Esophagus muscularis mucosa (tissue), 4 donors: ENCODE results near the gene TMCC1. TPM values are rescaled to one million over a fixed set of nuclear protein-coding genes. Genes with fewer than 3 reads are reported as not detected.

ENCODE experiments used
- DNase-seq: peaks from one replicate; pipeline ENCODE4 v3.0.0-alpha.2; 2017; ENCODE audit errors: extremely low spot score
- H3K27ac ChIP-seq, 4 donors: fragments of 200-600 bp; sonication (generic); replicated peaks in 1 of 4; 1 replicate in 3 of 4; 2 replicates in 1 of 4; pipeline ENCODE4 v1.5.1; 2016 to 2019; ENCODE audit warnings: mild to moderate bottlenecking in 1 of 4
- H3K27me3 ChIP-seq, 4 donors: fragments of 200-600 bp; sonication (generic); one replicate each; pipeline versions ENCODE4 v1.5.1 to v1.6.0; 2016 to 2019
- H3K36me3 ChIP-seq, 4 donors: fragments of 200-600 bp; sonication (generic); one replicate each; pipeline ENCODE4 v1.5.1; 2016 to 2019
- H3K4me1 ChIP-seq, 4 donors: fragments of 200-600 bp; sonication (generic); one replicate each; pipeline ENCODE4 v1.5.1; 2016 to 2019
- H3K4me3 ChIP-seq, 4 donors: fragments of 200-600 bp; sonication (generic); 1 replicate in 2 of 4; 2 replicates in 2 of 4; pipeline ENCODE4 v1.5.1; 2016 to 2019; ENCODE audit warnings: mild to moderate bottlenecking in 4 of 4, moderate library complexity in 1 of 4
- H3K9me3 ChIP-seq, 4 donors: fragments of 200-600 bp; sonication (generic); 1 replicate in 3 of 4; 2 replicates in 1 of 4; pipeline ENCODE4 v1.5.1; 2016 to 2019
- EP300 ChIP-seq: sonication (generic); formaldehyde crosslinking; IDR thresholded peaks from one replicate; pipeline ENCODE4 v1.6.1; 2017; ENCODE audit warnings: antibody characterized with exemption
- POLR2A ChIP-seq: fragments of 450-650 bp; IDR thresholded peaks from one replicate; pipeline ENCODE4 v1.6.1; 2017; ENCODE audit warnings: antibody characterized with exemption, moderate library complexity, mild to moderate bottlenecking, low read depth
- POLR2AphosphoS5 ChIP-seq, 2 donors: sonication (generic); formaldehyde crosslinking; IDR thresholded peaks; one replicate each; pipeline ENCODE4 v1.6.1; 2017; ENCODE audit warnings: antibody characterized with exemption in 2 of 2
- WGBS: methylation state at CpG from one replicate; pipeline ENCODE4 v1.1.5; 2018; 5-methylcytosine and 5-hydroxymethylcytosine counted together
- intact Hi-C: fragments of 100-400 bp; cut with DNase I; formaldehyde crosslinking; loops from one replicate; pipeline ENCODE4 v1.15.1; 2023
- total RNA-seq, 4 donors: library from RNA; depleted of rRNA; stranded (reverse); fragments of >200 nt; gene quantifications; one replicate each; pipeline versions ENCODE4 v1.1.0 to v1.2.1, GENCODE V29; 2016
- TF ChIP-seq, protein P1 (sequence below), 3 experiments: fragments of 200-600 bp in 2 of 3; fragments of 450-650 bp in 1 of 3; sonication (generic) in 2 of 3; IDR thresholded peaks; one replicate each; pipeline ENCODE4 v1.5.1; 2017 to 2019; ENCODE audit warnings: antibody characterized with exemption in 3 of 3, mild to moderate bottlenecking in 2 of 3, moderate library complexity in 1 of 3

TMCC1 gene
- total RNA-seq, 4 donors from 2014 or later, result 24.5 to 36.2 (median 28.9) TPM

DNA sequence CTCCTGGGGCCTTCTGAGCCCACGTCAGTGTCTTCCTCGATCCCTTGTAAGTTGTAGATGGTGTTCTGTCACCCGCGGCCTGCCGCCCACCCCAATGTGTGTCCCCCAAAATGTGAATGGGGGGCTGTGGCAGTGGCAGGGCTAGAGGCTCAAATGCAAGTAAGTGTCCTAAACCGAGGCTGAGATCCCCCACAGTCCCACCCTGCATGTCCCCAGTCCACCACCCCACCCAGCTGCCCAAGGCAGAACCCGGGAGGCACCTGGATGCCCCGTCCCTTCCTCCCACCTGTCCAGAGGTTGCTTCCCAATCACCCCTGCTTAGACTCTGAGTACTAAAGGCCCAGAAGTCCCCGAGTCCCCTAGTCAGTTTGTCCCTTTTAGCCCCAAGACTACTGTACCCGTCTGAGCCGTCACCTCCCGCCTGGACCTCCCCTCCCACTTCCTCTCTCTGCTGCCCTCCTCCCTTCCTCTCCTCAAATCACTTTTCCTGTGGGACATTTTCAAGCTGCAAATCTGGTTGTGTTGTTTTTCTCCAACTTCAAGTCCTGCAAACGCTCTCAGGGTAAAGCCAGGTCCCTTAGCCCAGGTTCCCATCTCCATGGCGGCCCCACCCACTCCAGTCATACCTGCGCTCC lies 275.2 kb downstream of the TMCC1 start:
- Histone ChIP-seq H3K9me3 (no peaks in the 10 kb centered on the region), H3K4me3 (no peak overlapping the region), H3K27ac (peak overlapping the region; percentile 42 to 60 (median 50)), H3K27me3 (no peaks in the 10 kb centered on the region), H3K36me3 (no peaks in the 10 kb centered on the region), H3K4me1 (peaks cover 75 to 86% (median 78%) of the 10 kb centered on the region in 4 donors)
- TF ChIP-seq, protein P1, sequence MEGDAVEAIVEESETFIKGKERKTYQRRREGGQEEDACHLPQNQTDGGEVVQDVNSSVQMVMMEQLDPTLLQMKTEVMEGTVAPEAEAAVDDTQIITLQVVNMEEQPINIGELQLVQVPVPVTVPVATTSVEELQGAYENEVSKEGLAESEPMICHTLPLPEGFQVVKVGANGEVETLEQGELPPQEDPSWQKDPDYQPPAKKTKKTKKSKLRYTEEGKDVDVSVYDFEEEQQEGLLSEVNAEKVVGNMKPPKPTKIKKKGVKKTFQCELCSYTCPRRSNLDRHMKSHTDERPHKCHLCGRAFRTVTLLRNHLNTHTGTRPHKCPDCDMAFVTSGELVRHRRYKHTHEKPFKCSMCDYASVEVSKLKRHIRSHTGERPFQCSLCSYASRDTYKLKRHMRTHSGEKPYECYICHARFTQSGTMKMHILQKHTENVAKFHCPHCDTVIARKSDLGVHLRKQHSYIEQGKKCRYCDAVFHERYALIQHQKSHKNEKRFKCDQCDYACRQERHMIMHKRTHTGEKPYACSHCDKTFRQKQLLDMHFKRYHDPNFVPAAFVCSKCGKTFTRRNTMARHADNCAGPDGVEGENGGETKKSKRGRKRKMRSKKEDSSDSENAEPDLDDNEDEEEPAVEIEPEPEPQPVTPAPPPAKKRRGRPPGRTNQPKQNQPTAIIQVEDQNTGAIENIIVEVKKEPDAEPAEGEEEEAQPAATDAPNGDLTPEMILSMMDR (IDR thresholded peaks at IDR 0.05), result no peak
- TF ChIP-seq EP300 (no peak), POLR2A (no peak), POLR2AphosphoS5 (IDR thresholded peaks at IDR 0.05) (no peak)
- WGBS, result 75% methylated on average over 10 of the region's 15 CpGs
- no peak for DNase-seq
- intact Hi-C loops, result no loop called here

DNA sequence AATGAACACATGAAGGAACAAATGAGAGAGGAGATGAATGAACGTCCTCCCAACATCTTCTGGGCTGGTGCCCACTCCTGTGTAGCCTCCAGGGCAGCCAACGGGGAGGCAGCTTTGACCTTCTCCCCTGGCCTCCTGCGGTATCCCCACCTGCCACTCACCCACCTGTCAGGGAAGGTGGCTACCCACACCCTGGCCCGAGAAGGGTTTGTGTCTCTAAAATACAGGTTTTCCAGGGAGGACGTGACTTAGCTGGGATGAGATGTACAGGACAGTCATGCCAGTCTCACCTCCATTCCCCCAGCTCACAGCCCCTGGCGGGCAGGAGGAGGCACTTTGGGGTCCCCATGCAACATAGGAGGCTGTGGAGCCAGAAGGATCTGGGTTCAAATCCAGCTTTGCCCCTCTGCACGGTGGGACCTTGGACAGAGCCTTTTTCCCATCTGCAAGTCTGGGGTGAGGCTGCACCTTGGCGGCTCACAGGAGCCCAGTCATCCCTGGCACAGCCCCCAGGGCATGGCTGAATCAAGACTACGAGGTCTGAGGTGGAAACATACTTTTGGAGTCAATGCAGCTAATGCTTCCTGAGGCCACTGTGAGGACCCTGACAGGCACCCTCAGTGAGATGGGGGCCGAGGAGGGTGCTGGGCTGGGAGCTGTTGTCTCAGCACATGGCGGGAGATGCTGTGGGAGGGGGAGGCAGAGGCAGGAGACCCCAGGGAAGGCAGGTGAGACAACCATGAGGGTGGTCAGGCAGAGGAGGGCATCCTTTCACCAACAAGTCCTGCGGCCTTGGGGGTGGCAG lies 275.9 kb downstream of the TMCC1 start:
- Histone ChIP-seq H3K4me1 (peaks cover 75 to 86% (median 78%) of the 10 kb centered on the region in 4 donors), H3K36me3 (no peaks in the 10 kb centered on the region), H3K9me3 (no peaks in the 10 kb centered on the region), H3K27ac (peak overlapping the region; percentile 43 to 70 (median 54)), H3K4me3 (no peak overlapping the region), H3K27me3 (no peaks in the 10 kb centered on the region)
- DNase-seq, result no peak
- intact Hi-C loops, result no loop called here
- WGBS, result 95% methylated on average over 9 of the region's 12 CpGs
- TF ChIP-seq POLR2A, result no peak
- TF ChIP-seq, protein P1 (IDR thresholded peaks at IDR 0.05), result no peak
- no peak for TF ChIP-seq EP300
- TF ChIP-seq POLR2AphosphoS5 (IDR thresholded peaks at IDR 0.05), result no peak

DNA sequence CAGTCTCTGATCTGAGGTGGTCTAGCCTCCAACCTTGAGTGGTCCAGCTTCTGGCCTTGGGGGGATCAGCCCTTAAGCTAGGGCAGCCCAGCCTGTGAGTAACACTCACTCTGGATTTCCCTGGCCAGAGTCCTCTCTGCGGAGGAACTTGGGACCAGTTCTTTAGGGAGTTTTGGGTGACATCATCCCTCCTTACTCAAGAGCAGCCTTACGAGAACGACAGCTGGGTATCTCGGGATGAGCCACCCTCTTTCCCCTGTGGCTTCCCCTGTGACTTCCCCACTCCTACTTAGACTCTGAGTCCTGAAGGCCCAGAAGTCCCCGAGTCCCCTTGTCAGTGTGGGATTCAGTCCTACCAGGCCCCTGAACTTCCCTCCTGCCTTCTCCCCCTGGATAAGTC lies 276.8 kb downstream of the TMCC1 start:
- DNase-seq, result no peak
- intact Hi-C loops, result no loop called here
- H3K27ac ChIP-seq, result peak overlapping the region; percentile 43 to 70 (median 54)

DNA sequence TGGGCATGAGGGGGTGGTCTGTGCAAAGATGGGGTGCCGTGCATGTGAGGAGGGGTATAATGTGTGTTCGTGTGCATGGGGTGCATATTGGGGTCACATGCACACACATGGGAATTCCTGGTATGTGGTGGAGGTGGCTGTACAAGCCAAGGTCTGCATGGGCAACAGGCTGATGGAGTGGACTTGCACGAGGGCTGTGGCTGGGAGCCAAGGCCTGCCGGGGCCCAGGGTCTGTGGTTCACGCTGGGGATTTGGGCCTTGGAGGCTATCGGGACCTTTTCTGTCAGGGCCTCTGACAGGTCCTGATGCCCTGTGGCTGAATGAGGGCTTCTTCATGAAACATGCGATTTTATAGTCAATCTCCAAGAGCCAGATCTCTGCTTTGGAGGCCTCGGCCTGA lies 277.2 kb downstream of the TMCC1 start:
- 79% methylated on average over 8 of the region's 8 CpGs for WGBS
- Histone ChIP-seq H3K27ac (peak overlapping the region; percentile 43 to 70 (median 54)), H3K36me3 (no peaks in the 10 kb centered on the region), H3K27me3 (no peaks in the 10 kb centered on the region), H3K9me3 (no peaks in the 10 kb centered on the region), H3K4me3 (no peak overlapping the region), H3K4me1 (peaks cover 77 to 86% (median 80%) of the 10 kb centered on the region in 4 donors)
- intact Hi-C loops, result no loop called here
- no peak for TF ChIP-seq POLR2A
- no peak for TF ChIP-seq POLR2AphosphoS5 (IDR thresholded peaks at IDR 0.05)
- no peak for DNase-seq

More for the DNA sequence above, 276.8 kb downstream of the TMCC1 start:
- WGBS, result 34% methylated on average over 4 of the region's 5 CpGs
- Histone ChIP-seq H3K36me3 (no peaks in the 10 kb centered on the region), H3K4me1 (peaks cover 77 to 86% (median 79%) of the 10 kb centered on the region in 4 donors), H3K27me3 (no peaks in the 10 kb centered on the region), H3K9me3 (no peaks in the 10 kb centered on the region), H3K4me3 (no peak overlapping the region)
- TF ChIP-seq POLR2AphosphoS5 (IDR thresholded peaks at IDR 0.05), result peak in 1 of 2 donors; percentile 13
- no peak for TF ChIP-seq EP300

DNA sequence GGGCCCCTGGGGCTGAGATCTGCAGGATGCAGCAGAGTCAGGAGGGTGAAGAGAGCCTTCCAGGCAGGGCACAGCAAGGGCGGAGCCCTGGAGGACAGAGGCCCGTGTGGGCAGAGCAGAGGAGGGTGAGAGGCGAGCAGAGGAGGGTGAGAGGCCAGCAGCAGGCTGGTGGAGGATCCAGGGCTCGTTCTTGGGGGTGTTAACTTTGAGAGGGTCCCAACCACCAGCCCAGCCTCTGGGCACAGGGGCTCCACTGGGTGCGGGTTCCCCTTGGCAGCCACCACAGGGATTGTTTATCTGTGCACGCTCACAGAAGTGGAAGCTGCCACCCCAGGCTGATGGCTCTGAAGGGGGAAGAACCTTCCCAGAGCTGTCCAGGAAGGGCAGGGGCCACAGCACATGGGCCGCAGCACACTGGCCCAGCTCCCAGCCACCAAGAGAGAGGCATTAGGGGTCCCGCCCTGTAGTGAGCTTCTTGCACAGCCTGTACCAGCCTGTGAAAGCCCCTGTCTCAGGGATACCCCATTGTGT lies 277.7 kb downstream of the TMCC1 start:
- intact Hi-C loops, result no loop called here
- no peak for DNase-seq
- WGBS, result 83% methylated on average over 6 of the region's 8 CpGs
- Histone ChIP-seq H3K4me1 (peaks cover 79 to 87% (median 81%) of the 10 kb centered on the region in 4 donors), H3K36me3 (no peaks in the 10 kb centered on the region), H3K27me3 (no peaks in the 10 kb centered on the region), H3K9me3 (no peaks in the 10 kb centered on the region), H3K27ac (peak overlapping the region; percentile 43 to 70 (median 54)), H3K4me3 (no peak overlapping the region)
- no peak for TF ChIP-seq POLR2AphosphoS5 (IDR thresholded peaks at IDR 0.05)
- no peak for TF ChIP-seq POLR2A
- TF ChIP-seq, protein P1 (IDR thresholded peaks at IDR 0.05), result no peak
- TF ChIP-seq EP300, result no peak
